HepG2 (cell line): ENCODE results near the gene SLX4. TPM values are rescaled to one million over a fixed set of nuclear protein-coding genes. Genes with fewer than 3 reads are reported as not detected.

ENCODE experiments used
- ATAC-seq: fragments of 200-7000 bp; cut with Tn5 transposase; 3 replicates; pipeline ENCODE4 v1.9.1; 2020; ENCODE audit warnings: mild to moderate bottlenecking, moderate library complexity
- BruUV-seq: library from RNA; stranded (reverse); fragments of 400-500 nt; replicated peaks from 2 replicates; lab custom pipeline; 2021; lab: Mats Ljungman, UMichigan
- CTCF ChIA-PET: fragments of 300-600 bp; formaldehyde crosslinking; extraction: SDS; loops from one replicate; lab custom pipeline; 2021; ENCODE audit warnings: low total read pairs, inconsistent platforms, low intra/inter-chr PET ratio; lab: Yijun Ruan, JAX
- POLR2A ChIA-PET: fragments of 350-600 bp; sonication (Branson Sonifier 250); formaldehyde crosslinking; loops from one replicate; lab custom pipeline; 2020; ENCODE audit warnings: antibody characterized with exemption, inconsistent platforms; lab: Yijun Ruan, JAX
- DNase-seq: peaks from one replicate; pipeline ENCODE4 v3.0.0-alpha.2; 2015; ENCODE audit warnings: low spot score
- FAIRE-seq: peaks from 3 replicates; lab custom pipeline; 2011; peaks lifted over from hg19 to GRCh38; lab: Jason Lieb, UNC
- H2AFZ ChIP-seq: one replicate; pipeline ENCODE4 v1.6.1; 2011; ENCODE audit warnings: low read length, inconsistent platforms
- H3K27ac ChIP-seq: fragments of 300-600 bp; 3 replicates; pipeline ENCODE4 v1.8.0; 2011; ENCODE audit warnings: mixed run types, mild to moderate bottlenecking, mixed read lengths, low read length, inconsistent platforms; ENCODE audit not compliant: insufficient read depth; ENCODE audit errors: extremely low read length
- H3K27me3 ChIP-seq, 2 experiments: fragments of 200-600 bp in 1 of 2; 2 replicates in 1 of 2; 3 replicates in 1 of 2; pipeline versions ENCODE4 v1.6.0 to v1.8.0; 2011; ENCODE audit warnings: low read length in 2 of 2, mild to moderate bottlenecking in 2 of 2, moderate library complexity in 2 of 2, inconsistent platforms in 1 of 2; ENCODE audit not compliant: insufficient read depth in 2 of 2, control insufficient read depth in 1 of 2
- H3K36me3 ChIP-seq, 2 experiments: fragments of 200-600 bp in 1 of 2; replicated peaks in 1 of 2; 2 replicates in 1 of 2; 3 replicates in 1 of 2; pipeline versions ENCODE4 v1.5.1 to v1.8.0; 2011; ENCODE audit warnings: low read length in 2 of 2, inconsistent platforms in 1 of 2; ENCODE audit not compliant: insufficient read depth in 2 of 2, control insufficient read depth in 1 of 2
- H3K4me1 ChIP-seq: 2 replicates; pipeline ENCODE4 v1.5.1; 2012; ENCODE audit warnings: low read length, inconsistent platforms; ENCODE audit not compliant: insufficient read depth
- H3K4me2 ChIP-seq: 2 replicates; pipeline ENCODE4 v1.6.0; 2011; ENCODE audit warnings: low read depth, low read length, inconsistent platforms
- H3K4me3 ChIP-seq, 3 experiments: fragments of 200-600 bp in 1 of 3; sonication (generic), shearing (Covaris generic) in 1 of 3; replicated peaks in 1 of 3; 2 replicates each; pipeline ENCODE4 v1.5.1; 2011 to 2016; ENCODE audit warnings: low read length in 3 of 3, inconsistent platforms in 2 of 3, low read depth in 2 of 3, mild to moderate bottlenecking in 2 of 3, control low read depth in 1 of 3, mixed read lengths in 1 of 3; ENCODE audit not compliant: insufficient read depth in 1 of 3
- H3K79me2 ChIP-seq: one replicate; pipeline ENCODE4 v1.6.1; 2011; ENCODE audit warnings: low read length, inconsistent platforms; ENCODE audit not compliant: insufficient read depth
- H3K9ac ChIP-seq: 2 replicates; pipeline ENCODE4 v1.6.0; 2011; ENCODE audit warnings: mild to moderate bottlenecking, low read depth, low read length, inconsistent platforms; ENCODE audit not compliant: insufficient read depth
- H3K9me3 ChIP-seq: 2 replicates; pipeline ENCODE4 v1.5.1; 2012; ENCODE audit warnings: mild to moderate bottlenecking, low read length
- H4K20me1 ChIP-seq: 2 replicates; pipeline ENCODE4 v1.6.0; 2011; ENCODE audit warnings: inconsistent platforms, mild to moderate bottlenecking, low read length, moderate library complexity; ENCODE audit not compliant: insufficient read depth
- ESRRA ChIP-seq: sonication (generic); formaldehyde crosslinking; IDR thresholded peaks from 2 replicates; pipeline ENCODE4 v1.5.1; 2020; ENCODE audit warnings: mild to moderate bottlenecking, low read depth, missing genetic modification reagents
- GMEB2 ChIP-seq: IDR thresholded peaks from 2 replicates; pipeline ENCODE4 v1.6.1; 2016; ENCODE audit warnings: missing biosample characterization, missing genetic modification reagents, low read depth
- HNRNPK ChIP-seq: fragments of 200-400 bp; formaldehyde crosslinking; IDR thresholded peaks from 2 replicates; pipeline ENCODE4 v1.6.1; 2018; ENCODE audit warnings: low read length, low read depth, moderate library complexity, mild to moderate bottlenecking; ENCODE audit not compliant: poor library complexity, severe bottlenecking
- NR2F2 ChIP-seq: IDR thresholded peaks from 2 replicates; pipeline ENCODE4 v1.6.1; 2012; ENCODE audit warnings: low read depth, inconsistent platforms, borderline replicate concordance
- REL ChIP-seq: sonication (generic); formaldehyde crosslinking; conservative IDR thresholded peaks from 2 replicates; pipeline ENCODE4 v1.8.0; 2022; ENCODE audit warnings: mild to moderate bottlenecking, missing genetic modification reagents, moderate library complexity
- SALL2 ChIP-seq: sonication (generic); formaldehyde crosslinking; IDR thresholded peaks from 2 replicates; pipeline ENCODE4 v1.8.1; 2023; ENCODE audit warnings: mild to moderate bottlenecking, missing genetic modification reagents, inconsistent platforms
- TFDP1 ChIP-seq: IDR thresholded peaks from 2 replicates; pipeline ENCODE4 v1.6.1; 2016; ENCODE audit warnings: missing compliant biosample characterization, missing genetic modification reagents, borderline replicate concordance
- USF2 ChIP-seq, 2 experiments: sonication (generic) in 1 of 2; formaldehyde crosslinking in 1 of 2; IDR thresholded peaks; 2 replicates each; pipeline versions ENCODE4 v1.5.1 to v1.6.1; 2011 to 2020; ENCODE audit warnings: borderline replicate concordance in 1 of 2, low read depth in 1 of 2, low read length in 1 of 2, mild to moderate bottlenecking in 1 of 2, missing genetic modification reagents in 1 of 2, moderate library complexity in 1 of 2
- ZNF282 ChIP-seq: fragments of 450-650 bp; IDR thresholded peaks from 2 replicates; pipeline ENCODE4 v1.6.1; 2018; ENCODE audit not compliant: partially characterized antibody
- ZNF629 ChIP-seq: sonication (generic); formaldehyde crosslinking; conservative IDR thresholded peaks from 2 replicates; pipeline ENCODE4 v1.5.0; 2020; ENCODE audit warnings: missing genetic modification reagents
- ZNF781 ChIP-seq: sonication (generic); formaldehyde crosslinking; IDR thresholded peaks from 2 replicates; pipeline ENCODE4 v1.5.1; 2020; ENCODE audit warnings: borderline replicate concordance, mild to moderate bottlenecking, missing genetic modification reagents; ENCODE audit errors: not compliant biosample characterization
- WGBS: methylation state at CpG from one replicate; pipeline ENCODE4 v1.1.6; 2017; ENCODE audit warnings: low lambda C conversion rate; 5-methylcytosine and 5-hydroxymethylcytosine counted together
- in situ Hi-C: cut with HindIII; loops from 2 replicates; pipeline ENCODE4 v1.10.0; 2017; ENCODE audit warnings: low pct_unique_long_range_greater_than_20kb; ENCODE audit not compliant: extremely low pct_ligation_motif_present
- intact Hi-C: fragments of 100-400 bp; cut with micrococcal nuclease; formaldehyde crosslinking; loops from one replicate; pipeline ENCODE4 v1.10.0; 2022; ENCODE audit not compliant: unreplicated experiment
- polyA plus RNA-seq, 8 experiments: library from polyadenylated mRNA; depleted of rRNA in 3 of 8; stranded (reverse) in 7 of 8; unstranded in 1 of 8; fragments of >200 nt; fragmentation: Illumina TruSeq in 4 of 8; extraction: Trizol in 4 of 8; gene quantifications; 2 replicates each; pipeline versions ENCODE4 v1.2.1 to v1.2.3, GENCODE V29; 2011 to 2016; ENCODE audit warnings: low read depth in 4 of 8, missing spikeins in 1 of 8, mixed read lengths in 1 of 8; ENCODE audit not compliant: insufficient read depth in 1 of 8
- total RNA-seq, 5 experiments: library from RNA; depleted of rRNA; stranded (reverse); fragments of >200 nt; fragmentation: Illumina TruSeq; extraction: Trizol; gene quantifications; 2 replicates each; pipeline ENCODE4 v1.2.3, GENCODE V29; 2016; ENCODE audit warnings: low read depth in 1 of 5

SLX4 gene
- total and polyA plus RNA-seq, 2 of the 13 experiments (the other 11 are each of a cell fraction or from before 2014, with no cell fraction given): 1.1 to 3.6 TPM

GRCh38 chr16:3550851-3551847, 60.3 kb downstream of the SLX4 start:
- no peak for ATAC-seq
- Histone ChIP-seq H2AFZ (no peak overlapping the region), H3K4me2 (no peak overlapping the region), H3K27me3 (peaks cover 0 to 7% of the 10 kb centered on the region in 2 experiments; a peak in 1 of 5 replicates), H3K79me2 (no peaks in the 10 kb centered on the region), H3K4me3 (no peak overlapping the region), H3K9me3 (no peaks in the 10 kb centered on the region), H3K36me3 (no peaks in the 10 kb centered on the region), H3K4me1 (peaks cover 8% of the 10 kb centered on the region; the same call in 1 of the 2 replicates), H3K27ac (no peak overlapping the region), H4K20me1 (no peaks in the 10 kb centered on the region), H3K9ac (no peak overlapping the region)
- DNase-seq: no peak
- no peak for FAIRE-seq
- in situ Hi-C loops: no loop called here
- WGBS: 20% methylated on average over 6 of the region's 6 CpGs
- ChIA-PET POLR2A (no interaction called here), CTCF (no interaction called here)
- intact Hi-C loops: no loop called here
- no TSS peak for BruUV-seq
- no peak for TF ChIP-seq USF2 (IDR thresholded peaks at IDR 0.05; ENCODE audit: low read depth, low read length)
- no peak for TF ChIP-seq USF2 (CRISPR knock-in tag; IDR thresholded peaks at IDR 0.05; ENCODE audit: borderline replicate concordance)
- peak; percentile 7 for TF ChIP-seq ZNF282

GRCh38 chr16:3549906-3550305, 61.5 kb downstream of the SLX4 start:
- Histone ChIP-seq H4K20me1 (no peaks in the 10 kb centered on the region), H3K27ac (no peak overlapping the region), H3K4me2 (no peak overlapping the region), H3K9ac (no peak overlapping the region), H3K4me1 (peaks cover 8% of the 10 kb centered on the region; the same call in 1 of the 2 replicates), H3K36me3 (no peaks in the 10 kb centered on the region), H3K4me3 (no peak overlapping the region), H3K9me3 (no peaks in the 10 kb centered on the region), H3K79me2 (no peaks in the 10 kb centered on the region), H2AFZ (no peak overlapping the region), H3K27me3 (peaks cover 0 to 7% of the 10 kb centered on the region in 2 experiments; a peak in 1 of 5 replicates)
- ATAC-seq (no peak), FAIRE-seq (no peak), DNase-seq (no peak)
- BruUV-seq: no TSS peak
- intact Hi-C loops: no loop called here
- in situ Hi-C loops: no loop called here
- ChIA-PET CTCF (no interaction called here), POLR2A (no interaction called here)
- 70% methylated on average over 2 of the region's 2 CpGs for WGBS
- TF ChIP-seq ESRRA (no peak), SALL2 (no peak), ZNF629 (CRISPR knock-in tag) (no peak), ZNF781 (no peak), TFDP1 (no peak), REL (CRISPR knock-in tag) (no peak), GMEB2 (no peak), HNRNPK (no peak), NR2F2 (no peak)
